ENCODE results near the gene C9orf72. TPM values are rescaled to one million over a fixed set of nuclear protein-coding genes. Genes with fewer than 3 reads are reported as not detected.

Gene C9orf72
- total RNA-seq, 1 donor from 2014 or later: 10.2 TPM

DNA sequence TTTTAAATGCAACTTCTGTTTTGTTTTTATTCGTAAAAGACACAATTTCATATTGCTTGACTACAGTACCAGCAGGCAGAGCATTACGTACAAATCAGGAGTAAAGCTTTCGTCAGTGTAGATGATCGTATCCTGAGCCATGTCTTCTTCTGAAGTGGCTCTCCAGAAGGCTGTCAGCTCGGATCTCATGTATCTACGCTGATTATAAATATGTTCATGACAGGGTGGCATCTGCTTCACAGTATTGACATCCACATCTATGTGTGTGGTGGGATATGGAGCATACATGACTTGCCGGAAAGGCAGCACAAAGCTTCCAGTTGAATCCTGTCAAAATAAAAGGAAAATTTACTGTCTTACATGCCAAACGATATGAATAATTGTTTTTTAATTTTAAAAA, 16.8 kb downstream of the C9orf72 start:
- H3K9me3 Mint-ChIP-seq (ENCODE audit: unreplicated experiment): no peaks in the 10 kb centered on the region

DNA sequence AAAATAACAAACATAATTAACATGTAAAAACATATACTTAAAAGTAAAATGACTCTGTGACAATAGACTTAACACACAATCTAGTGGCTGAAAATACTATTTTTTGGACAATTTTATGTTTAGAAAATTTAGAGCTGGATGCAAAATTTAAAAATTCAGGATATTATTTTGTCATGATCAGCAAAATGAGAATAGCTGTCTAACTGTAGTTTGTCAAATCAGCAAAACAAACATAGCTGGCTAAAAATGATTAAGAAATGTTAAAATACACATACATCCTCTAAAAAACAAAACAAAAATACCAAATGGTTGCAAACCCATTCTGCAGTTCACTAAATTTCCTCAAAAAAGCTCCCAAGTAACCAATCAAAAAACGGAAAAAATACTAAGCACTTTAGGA, 18.6 kb downstream of the C9orf72 start:
- no peak for DNase-seq (ENCODE audit: extremely low spot score, unreplicated experiment)
- Mint-ChIP-seq H3K4me1 (ENCODE audit: unreplicated experiment) (no peaks in the 10 kb centered on the region), H3K27me3 (ENCODE audit: unreplicated experiment) (no peaks in the 10 kb centered on the region), H3K27ac (ENCODE audit: unreplicated experiment) (no peak overlapping the region), H3K4me3 (ENCODE audit: unreplicated experiment) (no peak overlapping the region), H3K9me3 (ENCODE audit: unreplicated experiment) (no peaks in the 10 kb centered on the region), H3K36me3 (ENCODE audit: unreplicated experiment) (peaks cover 20% of the 10 kb centered on the region)
- TF ChIP-seq, protein P1, sequence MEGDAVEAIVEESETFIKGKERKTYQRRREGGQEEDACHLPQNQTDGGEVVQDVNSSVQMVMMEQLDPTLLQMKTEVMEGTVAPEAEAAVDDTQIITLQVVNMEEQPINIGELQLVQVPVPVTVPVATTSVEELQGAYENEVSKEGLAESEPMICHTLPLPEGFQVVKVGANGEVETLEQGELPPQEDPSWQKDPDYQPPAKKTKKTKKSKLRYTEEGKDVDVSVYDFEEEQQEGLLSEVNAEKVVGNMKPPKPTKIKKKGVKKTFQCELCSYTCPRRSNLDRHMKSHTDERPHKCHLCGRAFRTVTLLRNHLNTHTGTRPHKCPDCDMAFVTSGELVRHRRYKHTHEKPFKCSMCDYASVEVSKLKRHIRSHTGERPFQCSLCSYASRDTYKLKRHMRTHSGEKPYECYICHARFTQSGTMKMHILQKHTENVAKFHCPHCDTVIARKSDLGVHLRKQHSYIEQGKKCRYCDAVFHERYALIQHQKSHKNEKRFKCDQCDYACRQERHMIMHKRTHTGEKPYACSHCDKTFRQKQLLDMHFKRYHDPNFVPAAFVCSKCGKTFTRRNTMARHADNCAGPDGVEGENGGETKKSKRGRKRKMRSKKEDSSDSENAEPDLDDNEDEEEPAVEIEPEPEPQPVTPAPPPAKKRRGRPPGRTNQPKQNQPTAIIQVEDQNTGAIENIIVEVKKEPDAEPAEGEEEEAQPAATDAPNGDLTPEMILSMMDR (IDR thresholded peaks at IDR 0.05): no peak

More for the DNA sequence above, 16.8 kb downstream of the C9orf72 start:
- H3K27ac Mint-ChIP-seq (ENCODE audit: unreplicated experiment): no peak overlapping the region
- no peak overlapping the region for H3K4me3 Mint-ChIP-seq (ENCODE audit: unreplicated experiment)
- no peaks in the 10 kb centered on the region for H3K4me1 Mint-ChIP-seq (ENCODE audit: unreplicated experiment)
- TF ChIP-seq, protein P1 (IDR thresholded peaks at IDR 0.05): no peak
- H3K27me3 Mint-ChIP-seq (ENCODE audit: unreplicated experiment): no peaks in the 10 kb centered on the region
- DNase-seq (ENCODE audit: extremely low spot score, unreplicated experiment): no peak
- H3K36me3 Mint-ChIP-seq (ENCODE audit: unreplicated experiment): peaks cover 22% of the 10 kb centered on the region

DNA sequence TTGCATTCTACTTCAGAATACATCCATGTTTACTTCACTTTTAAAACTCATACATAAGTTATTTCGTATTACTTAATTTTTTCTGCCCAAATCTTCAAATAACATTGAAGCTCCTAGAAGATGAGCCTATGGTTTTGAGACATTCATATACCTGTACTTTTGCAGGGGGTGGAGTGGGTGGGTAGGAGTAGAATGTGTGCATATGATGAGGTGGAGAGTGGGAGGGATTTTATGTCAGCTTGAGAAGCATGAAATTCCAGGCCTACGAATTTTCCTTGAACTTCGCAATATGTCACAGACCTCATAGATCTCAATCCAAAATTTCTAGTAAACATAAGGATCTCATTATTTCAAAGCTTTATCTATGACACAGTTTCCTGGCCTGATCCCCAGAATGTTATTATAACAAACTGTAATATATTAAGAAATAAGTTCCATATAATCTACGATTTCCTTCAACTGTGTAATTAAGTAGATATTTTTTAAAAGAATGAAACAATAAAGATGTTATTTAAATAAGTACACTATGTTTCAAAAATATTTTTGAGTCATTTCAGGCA, 24.0 kb downstream of the C9orf72 start:
- Mint-ChIP-seq H3K27me3 (ENCODE audit: unreplicated experiment) (no peaks in the 10 kb centered on the region), H3K9me3 (ENCODE audit: unreplicated experiment) (no peaks in the 10 kb centered on the region), H3K36me3 (ENCODE audit: unreplicated experiment) (peaks cover 17% of the 10 kb centered on the region), H3K4me1 (ENCODE audit: unreplicated experiment) (no peaks in the 10 kb centered on the region), H3K27ac (ENCODE audit: unreplicated experiment) (no peak overlapping the region), H3K4me3 (ENCODE audit: unreplicated experiment) (no peak overlapping the region)
- TF ChIP-seq, protein P1 (IDR thresholded peaks at IDR 0.05): no peak
- no peak for DNase-seq (ENCODE audit: extremely low spot score, unreplicated experiment)

DNA sequence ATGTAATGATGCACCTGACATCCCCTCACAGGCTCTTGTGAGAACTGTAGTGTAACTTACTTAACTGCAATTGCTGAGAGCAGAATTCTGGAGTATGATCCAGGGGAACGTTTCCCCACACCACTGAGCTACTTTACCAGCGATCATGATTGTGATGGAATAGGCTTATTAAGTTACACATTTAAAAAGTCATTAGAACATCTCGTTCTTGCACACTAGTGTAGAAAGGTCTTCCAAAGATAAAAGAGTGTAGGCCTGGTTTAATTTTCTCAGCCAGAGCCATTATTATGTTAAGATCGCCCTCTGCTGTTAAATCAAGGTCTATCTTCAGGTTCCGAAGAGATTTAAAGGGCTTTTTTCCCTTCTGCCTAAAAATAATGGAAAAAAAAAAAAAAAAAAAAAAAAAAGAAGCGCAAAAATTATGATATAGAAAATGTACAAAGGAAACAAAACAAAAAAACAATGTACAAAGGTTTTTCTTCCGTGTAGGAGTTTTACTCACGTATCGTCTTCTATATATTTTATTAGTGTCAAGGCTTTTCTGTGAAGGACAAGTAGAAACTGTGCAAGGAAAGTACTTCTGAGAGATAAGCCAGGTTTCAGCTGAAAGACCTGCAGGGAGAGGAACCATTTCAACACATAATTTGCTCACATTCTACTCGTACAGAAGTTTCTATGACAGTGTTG, 25.1 kb downstream of the C9orf72 start:
- TF ChIP-seq, protein P1 (IDR thresholded peaks at IDR 0.05): peak; percentile 66
- peaks cover 9% of the 10 kb centered on the region for H3K36me3 Mint-ChIP-seq (ENCODE audit: unreplicated experiment)
- no peaks in the 10 kb centered on the region for H3K27me3 Mint-ChIP-seq (ENCODE audit: unreplicated experiment)
- no peak overlapping the region for H3K4me3 Mint-ChIP-seq (ENCODE audit: unreplicated experiment)
- H3K4me1 Mint-ChIP-seq (ENCODE audit: unreplicated experiment): peaks cover 3% of the 10 kb centered on the region
- DNase-seq (ENCODE audit: extremely low spot score, unreplicated experiment): no peak
- H3K27ac Mint-ChIP-seq (ENCODE audit: unreplicated experiment): no peak overlapping the region
- no peaks in the 10 kb centered on the region for H3K9me3 Mint-ChIP-seq (ENCODE audit: unreplicated experiment)

DNA sequence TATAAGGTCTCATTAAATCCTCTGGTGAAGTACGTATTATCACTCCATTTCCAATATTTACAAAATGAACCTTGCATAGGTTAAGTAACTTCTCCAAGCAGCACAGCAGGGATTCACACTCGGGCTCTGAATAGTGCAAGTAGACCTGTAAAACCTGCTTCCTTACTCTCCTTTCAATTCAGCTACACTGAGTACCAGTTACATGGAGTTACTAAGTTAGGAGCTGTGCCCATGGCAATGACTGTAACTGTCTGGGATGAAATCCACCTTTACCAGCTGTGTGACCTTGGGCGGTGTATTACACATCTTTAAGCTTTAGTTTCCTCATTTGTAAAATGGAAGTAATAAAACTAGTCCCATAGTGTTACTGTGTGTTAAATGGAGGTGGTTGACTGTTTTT, 27.8 kb downstream of the C9orf72 start:
- no peaks in the 10 kb centered on the region for H3K27me3 Mint-ChIP-seq (ENCODE audit: unreplicated experiment)
- DNase-seq (ENCODE audit: extremely low spot score, unreplicated experiment): no peak
- no peak overlapping the region for H3K27ac Mint-ChIP-seq (ENCODE audit: unreplicated experiment)
- TF ChIP-seq, protein P1 (IDR thresholded peaks at IDR 0.05): no peak
- no peaks in the 10 kb centered on the region for H3K9me3 Mint-ChIP-seq (ENCODE audit: unreplicated experiment)
- H3K36me3 Mint-ChIP-seq (ENCODE audit: unreplicated experiment): peaks cover 2% of the 10 kb centered on the region
- H3K4me1 Mint-ChIP-seq (ENCODE audit: unreplicated experiment): peaks cover 28% of the 10 kb centered on the region
- no peak overlapping the region for H3K4me3 Mint-ChIP-seq (ENCODE audit: unreplicated experiment)
